Astrocyte (in vitro differentiated cells and primary cell): ENCODE data around the gene PIK3R6.

Experiments
- EZH2 ChIP-seq: IDR thresholded peaks from 2 replicates; pipeline ENCODE4 v1.6.1; 2012; ENCODE audit warnings: mild to moderate bottlenecking, low read length, inconsistent platforms; ENCODE audit not compliant: insufficient read depth
- TF ChIP-seq, protein P1 (sequence below): IDR thresholded peaks from 2 replicates; pipeline ENCODE4 v1.5.1; 2011; ENCODE audit warnings: low read depth, mild to moderate bottlenecking, inconsistent platforms, low read length, moderate library complexity; ENCODE audit not compliant: insufficient read depth

DNA sequence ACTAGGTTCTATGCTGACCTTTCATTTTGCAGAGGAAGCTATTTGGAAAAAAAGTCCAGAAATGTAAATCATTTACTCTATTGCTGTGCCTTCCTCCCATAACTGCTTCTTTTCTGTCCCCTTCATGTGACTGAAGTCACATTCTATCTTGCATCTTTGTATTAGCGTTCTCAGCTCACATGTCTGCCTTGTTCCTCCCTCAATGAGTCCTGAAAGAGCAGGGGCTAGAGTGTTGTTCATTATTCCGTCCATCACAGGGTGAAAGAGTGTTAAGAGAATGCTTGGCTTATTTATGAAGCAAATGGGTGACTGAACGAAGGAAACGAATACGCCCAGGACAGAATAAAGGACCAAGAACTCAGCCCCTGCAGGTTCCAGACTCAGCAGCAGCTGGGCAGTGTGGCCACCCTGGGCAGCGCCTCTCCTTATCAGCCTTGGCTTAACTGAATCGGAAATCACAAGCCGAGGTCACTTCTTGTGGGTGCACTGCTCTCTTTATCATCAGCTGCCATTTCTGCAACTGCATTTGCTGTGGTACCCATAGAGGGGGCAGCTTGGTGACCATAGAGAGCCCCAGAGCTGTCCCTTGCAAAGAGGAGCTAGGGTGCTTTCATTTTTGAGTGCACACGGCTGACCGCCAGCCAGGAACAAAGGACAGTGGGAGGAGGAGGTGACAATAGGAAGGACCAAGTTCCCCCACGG is 1.8 kb upstream of the PIK3R6 start:
- TF ChIP-seq, protein P1, sequence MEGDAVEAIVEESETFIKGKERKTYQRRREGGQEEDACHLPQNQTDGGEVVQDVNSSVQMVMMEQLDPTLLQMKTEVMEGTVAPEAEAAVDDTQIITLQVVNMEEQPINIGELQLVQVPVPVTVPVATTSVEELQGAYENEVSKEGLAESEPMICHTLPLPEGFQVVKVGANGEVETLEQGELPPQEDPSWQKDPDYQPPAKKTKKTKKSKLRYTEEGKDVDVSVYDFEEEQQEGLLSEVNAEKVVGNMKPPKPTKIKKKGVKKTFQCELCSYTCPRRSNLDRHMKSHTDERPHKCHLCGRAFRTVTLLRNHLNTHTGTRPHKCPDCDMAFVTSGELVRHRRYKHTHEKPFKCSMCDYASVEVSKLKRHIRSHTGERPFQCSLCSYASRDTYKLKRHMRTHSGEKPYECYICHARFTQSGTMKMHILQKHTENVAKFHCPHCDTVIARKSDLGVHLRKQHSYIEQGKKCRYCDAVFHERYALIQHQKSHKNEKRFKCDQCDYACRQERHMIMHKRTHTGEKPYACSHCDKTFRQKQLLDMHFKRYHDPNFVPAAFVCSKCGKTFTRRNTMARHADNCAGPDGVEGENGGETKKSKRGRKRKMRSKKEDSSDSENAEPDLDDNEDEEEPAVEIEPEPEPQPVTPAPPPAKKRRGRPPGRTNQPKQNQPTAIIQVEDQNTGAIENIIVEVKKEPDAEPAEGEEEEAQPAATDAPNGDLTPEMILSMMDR, result no peak
- no peak for TF ChIP-seq EZH2
